ENCODE data around the gene NT5DC2.
"Not testable (repeated sequence)": the region's sequence is repeated elsewhere in the genome, so short reads cannot be mapped to it uniquely, and the experiment has no call there.

The NT5DC2 gene

DNA sequence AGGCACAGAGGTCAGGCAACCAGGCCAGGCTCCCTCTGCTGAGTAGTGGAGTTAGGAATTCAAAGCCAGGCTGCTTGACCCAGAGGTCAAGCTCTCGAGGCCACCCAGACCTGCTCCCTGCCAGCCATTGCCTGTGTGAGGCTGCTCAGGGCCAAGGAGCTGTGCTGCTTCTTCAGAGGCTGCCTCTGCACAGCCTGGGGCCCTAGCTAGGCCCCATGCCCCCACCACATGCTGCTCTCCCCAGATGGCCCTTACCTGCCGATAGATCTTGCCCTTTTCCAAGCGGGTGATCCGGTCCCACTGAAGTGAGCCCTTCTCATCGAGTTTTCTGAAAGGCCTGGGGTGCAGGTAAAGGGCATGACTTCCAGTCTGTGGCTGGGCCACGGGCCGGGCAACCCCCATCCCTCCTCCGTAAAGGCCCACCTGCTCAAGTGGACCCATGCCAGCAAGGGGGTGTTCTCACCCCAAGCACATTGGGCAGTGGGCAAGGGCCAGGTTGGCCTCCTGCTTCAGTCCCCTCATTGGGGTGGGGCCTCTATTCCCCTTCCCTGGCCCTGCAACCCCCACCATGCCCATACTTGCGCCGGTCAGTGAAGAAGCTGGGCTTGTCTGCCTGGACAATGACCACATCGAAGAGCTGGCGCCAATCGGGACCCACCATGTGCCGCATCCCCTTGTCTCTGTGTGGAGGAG, 6.5 kb downstream of the NT5DC2 start:
- no peak for DNase-seq (ENCODE audit: low spot score)
- TF ChIP-seq, protein P1, sequence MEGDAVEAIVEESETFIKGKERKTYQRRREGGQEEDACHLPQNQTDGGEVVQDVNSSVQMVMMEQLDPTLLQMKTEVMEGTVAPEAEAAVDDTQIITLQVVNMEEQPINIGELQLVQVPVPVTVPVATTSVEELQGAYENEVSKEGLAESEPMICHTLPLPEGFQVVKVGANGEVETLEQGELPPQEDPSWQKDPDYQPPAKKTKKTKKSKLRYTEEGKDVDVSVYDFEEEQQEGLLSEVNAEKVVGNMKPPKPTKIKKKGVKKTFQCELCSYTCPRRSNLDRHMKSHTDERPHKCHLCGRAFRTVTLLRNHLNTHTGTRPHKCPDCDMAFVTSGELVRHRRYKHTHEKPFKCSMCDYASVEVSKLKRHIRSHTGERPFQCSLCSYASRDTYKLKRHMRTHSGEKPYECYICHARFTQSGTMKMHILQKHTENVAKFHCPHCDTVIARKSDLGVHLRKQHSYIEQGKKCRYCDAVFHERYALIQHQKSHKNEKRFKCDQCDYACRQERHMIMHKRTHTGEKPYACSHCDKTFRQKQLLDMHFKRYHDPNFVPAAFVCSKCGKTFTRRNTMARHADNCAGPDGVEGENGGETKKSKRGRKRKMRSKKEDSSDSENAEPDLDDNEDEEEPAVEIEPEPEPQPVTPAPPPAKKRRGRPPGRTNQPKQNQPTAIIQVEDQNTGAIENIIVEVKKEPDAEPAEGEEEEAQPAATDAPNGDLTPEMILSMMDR (IDR thresholded peaks at IDR 0.05; ENCODE audit: extremely low read depth, missing control alignments) = no peak

DNA sequence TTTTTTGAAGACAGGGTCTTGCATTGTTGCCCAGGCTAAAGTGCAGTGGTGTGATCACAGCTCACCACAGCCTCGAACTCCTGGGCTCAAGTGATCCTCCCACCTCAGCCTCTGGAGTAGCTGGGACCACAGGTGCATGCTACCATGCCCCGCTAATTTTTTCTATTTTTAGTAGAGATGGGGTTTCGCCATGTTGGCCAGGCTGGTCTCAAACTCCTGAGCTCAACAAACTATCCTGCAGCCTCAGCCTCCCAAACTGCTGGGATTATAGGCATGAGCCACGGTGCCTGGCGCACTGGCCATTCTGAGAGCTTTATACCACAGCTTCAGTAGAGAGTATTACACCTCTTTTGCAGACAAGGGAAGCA, 7.0 kb downstream of the NT5DC2 start:
- not testable (repeated sequence) for DNase-seq (ENCODE audit: low spot score)

DNA sequence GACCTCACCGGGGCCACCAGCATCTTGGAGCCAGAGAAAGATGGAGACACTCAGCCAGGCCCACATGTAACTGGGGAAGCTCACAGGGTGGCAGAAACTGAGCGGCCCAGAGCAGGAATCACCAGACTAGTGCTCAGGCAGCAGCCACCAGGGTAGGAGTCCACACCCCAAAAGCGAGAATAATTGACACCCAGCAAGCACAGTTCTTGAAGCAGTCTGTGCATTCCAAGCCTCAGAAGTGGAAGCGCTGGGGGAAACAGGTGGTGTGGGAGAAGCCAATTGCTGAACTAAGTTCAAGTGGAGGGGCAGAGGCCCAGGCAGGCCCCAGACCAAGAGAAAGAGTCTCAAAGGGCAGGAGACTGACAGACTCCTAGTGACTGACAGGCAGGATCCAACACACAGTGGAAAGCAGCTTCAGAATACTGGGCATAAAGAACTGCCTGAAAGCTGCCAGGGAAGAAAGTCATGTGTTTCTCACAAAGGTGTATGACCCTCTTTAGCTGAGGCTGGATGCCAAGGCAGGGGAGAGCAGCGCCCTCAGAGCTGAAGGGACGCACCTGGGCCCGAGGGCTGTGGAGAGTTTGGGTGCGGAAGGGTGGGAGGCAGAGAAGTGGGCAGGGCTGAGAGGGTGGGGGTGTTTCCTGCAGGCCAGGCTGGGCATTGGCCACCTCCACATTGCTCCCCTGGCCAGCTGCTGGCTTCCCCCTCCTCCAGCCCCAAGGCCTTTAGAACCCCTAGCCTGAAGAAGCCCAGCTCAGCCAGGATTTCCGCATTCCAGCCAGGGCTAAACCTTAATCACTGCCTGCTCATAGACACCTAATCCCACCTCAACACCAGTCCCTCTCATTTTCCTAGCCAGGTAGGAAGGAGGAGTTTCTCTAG, 7.7 kb downstream of the NT5DC2 start:
- DNase-seq (ENCODE audit: low spot score) = no peak
- TF ChIP-seq, protein P1 (IDR thresholded peaks at IDR 0.05; ENCODE audit: extremely low read depth, missing control alignments) = no peak

DNA sequence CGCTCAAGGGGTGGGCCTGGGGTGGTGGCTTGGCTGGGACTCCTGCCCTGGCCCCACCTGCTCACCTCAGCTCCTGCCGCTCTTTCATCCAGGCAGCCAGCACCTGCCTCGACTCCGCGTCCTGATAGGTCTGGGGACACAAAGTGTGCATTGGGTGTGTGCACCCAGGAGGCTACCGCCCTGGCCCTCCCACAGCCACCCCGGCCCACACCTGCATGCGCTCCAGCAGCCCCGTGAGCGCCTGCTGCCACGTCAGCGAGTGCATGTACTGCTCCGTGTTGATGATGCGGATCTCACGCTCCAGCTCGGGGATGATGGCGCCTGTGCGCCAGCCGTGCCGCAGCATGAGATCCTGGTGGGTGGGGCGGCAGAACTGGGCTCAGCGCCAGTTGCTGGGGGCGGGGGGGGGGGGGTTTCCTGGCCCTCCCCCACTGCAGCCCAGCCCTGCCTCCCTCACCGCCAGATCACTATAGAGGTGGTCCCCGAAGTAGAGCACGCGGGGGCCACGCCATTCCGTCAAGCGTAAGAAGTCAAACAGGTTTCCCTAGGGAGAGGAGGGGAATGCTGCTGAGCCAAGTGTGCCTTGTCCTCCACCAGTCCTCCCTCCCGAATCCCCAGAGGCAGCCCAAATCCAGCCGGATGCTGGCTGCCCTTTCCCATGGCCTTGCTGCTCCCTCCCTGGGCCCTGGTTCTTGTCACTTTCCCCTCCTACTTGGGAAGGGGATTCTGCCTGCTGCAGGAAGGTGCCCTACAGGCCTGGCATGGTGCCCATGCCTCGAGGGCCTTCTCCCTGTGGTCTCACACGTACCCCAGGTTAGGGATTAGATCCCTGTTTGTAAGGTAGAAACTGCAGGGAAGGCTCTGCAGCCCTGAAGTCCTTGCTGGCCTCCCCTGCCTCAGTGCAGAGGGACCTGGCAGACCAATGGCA, 8.6 kb downstream of the NT5DC2 start:
- no peak for DNase-seq (ENCODE audit: low spot score)
- TF ChIP-seq, protein P1 (IDR thresholded peaks at IDR 0.05; ENCODE audit: extremely low read depth, missing control alignments) = no peak

DNA sequence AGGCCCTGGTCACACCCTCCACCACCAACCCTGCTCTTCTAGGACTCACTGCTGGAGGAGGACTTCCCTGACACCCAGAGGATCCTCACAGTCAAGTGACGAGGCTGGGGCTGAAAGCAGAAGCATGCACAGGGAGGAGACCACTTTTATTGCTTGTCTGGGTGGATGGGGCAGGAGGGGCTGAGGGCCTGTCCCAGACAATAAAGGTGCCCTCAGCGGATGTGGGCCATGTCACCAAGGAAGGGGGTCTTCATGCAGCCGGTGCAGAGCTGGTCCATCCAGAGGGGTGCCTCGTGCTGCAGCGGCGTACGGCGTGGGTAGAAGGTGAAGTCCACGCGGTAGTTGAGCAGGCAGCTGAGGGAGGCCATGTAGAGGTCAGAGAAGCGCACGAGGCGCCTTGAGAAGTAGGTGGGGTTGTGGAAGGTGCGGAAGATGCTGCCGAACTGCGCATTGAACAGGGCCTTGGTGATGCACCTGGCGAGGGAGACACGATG, 9.4 kb downstream of the NT5DC2 start:
- TF ChIP-seq, protein P1 (IDR thresholded peaks at IDR 0.05; ENCODE audit: extremely low read depth, missing control alignments) = no peak

DNA sequence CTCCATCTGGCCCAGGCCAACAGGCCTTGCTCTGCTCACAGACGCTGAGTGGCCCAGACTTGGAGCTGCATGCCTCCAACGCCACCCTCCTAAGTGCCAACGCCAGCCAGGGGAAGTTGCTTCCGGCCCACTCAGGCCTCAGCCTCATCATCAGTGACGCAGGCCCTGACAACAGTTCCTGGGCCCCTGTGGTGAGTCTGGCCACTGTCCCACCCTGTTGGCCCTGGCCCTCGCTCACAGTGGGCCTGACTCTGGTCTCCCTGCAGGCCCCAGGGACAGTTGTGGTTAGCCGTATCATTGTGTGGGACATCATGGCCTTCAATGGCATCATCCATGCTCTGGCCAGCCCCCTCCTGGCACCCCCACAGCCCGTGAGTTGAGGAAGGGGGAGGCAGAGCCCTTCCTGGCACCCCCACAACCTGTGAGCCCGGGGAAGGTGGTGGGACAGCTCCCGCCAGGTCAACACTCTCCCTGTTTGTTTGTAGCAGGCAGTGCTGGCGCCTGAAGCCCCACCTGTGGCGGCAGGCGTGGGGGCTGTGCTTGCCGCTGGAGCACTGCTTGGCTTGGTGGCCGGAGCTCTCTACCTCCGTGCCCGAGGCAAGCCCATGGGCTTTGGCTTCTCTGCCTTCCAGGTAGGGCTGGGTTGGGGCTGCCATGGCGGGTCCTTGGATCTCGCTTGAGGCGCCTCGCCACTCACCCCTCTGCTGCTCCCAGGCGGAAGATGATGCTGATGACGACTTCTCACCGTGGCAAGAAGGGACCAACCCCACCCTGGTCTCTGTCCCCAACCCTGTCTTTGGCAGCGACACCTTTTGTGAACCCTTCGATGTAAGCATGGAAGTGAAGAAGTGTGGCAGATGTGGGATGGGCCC, 10.0 kb downstream of the NT5DC2 start:
- TF ChIP-seq, protein P1 (IDR thresholded peaks at IDR 0.05; ENCODE audit: extremely low read depth, missing control alignments) = no peak
- no peak for DNase-seq (ENCODE audit: low spot score)

More for the DNA sequence above, 9.4 kb downstream of the NT5DC2 start:
- no peak for DNase-seq (ENCODE audit: low spot score)

Data from GM20000 (cell line).